IMR-90 (cell line): ENCODE data around the gene SLC1A7. TPM values are rescaled to one million over a fixed set of nuclear protein-coding genes. Genes with fewer than 3 reads are reported as not detected.

Experiments used
- ATAC-seq: fragments of 200-7000 bp; cut with Tn5 transposase; 2 replicates; pipeline ENCODE4 v1.9.1; 2020; ENCODE audit warnings: low read depth, mild to moderate bottlenecking, moderate library complexity
- BruUV-seq: library from RNA; stranded (reverse); fragments of 400-500 nt; replicated peaks from 2 replicates; lab custom pipeline; 2021; lab: Mats Ljungman, UMichigan
- CTCF ChIA-PET: fragments of 300-600 bp; formaldehyde crosslinking; extraction: SDS; loops from one replicate; lab custom pipeline; 2021; ENCODE audit warnings: antibody characterized with exemption; lab: Yijun Ruan, JAX
- POLR2A ChIA-PET: fragments of 300-600 bp; sonication (Branson Sonifier 250); formaldehyde crosslinking; loops from one replicate; lab custom pipeline; 2022; ENCODE audit warnings: antibody characterized with exemption; ENCODE audit not compliant: unreplicated experiment; lab: Charles Lee
- DNase-seq: peaks from one replicate; pipeline ENCODE4 v3.0.0; 2013
- H2AFZ ChIP-seq: replicated peaks from 2 replicates; pipeline ENCODE3; 2013; ENCODE audit warnings: low read length, mild to moderate bottlenecking; ENCODE audit not compliant: poor library complexity
- H2AK5ac ChIP-seq: 2 replicates; pipeline ENCODE4 v1.6.1; 2013; ENCODE audit warnings: low read depth, low read length, inconsistent platforms
- H2AK9ac ChIP-seq: replicated peaks from 2 replicates; pipeline ENCODE3; 2013; ENCODE audit warnings: mild to moderate bottlenecking, low read depth, low read length, moderate library complexity; ENCODE audit not compliant: poor library complexity
- H2BK120ac ChIP-seq: 2 replicates; pipeline ENCODE4 v1.6.1; 2013; ENCODE audit warnings: low read depth, low read length, inconsistent platforms
- H2BK15ac ChIP-seq: 3 replicates; pipeline ENCODE4 v1.6.1; 2013; ENCODE audit warnings: low read depth, low read length, inconsistent platforms
- H2BK20ac ChIP-seq: 2 replicates; pipeline ENCODE4 v1.6.1; 2013; ENCODE audit warnings: low read depth, mild to moderate bottlenecking, inconsistent platforms, low read length, moderate library complexity
- H2BK5ac ChIP-seq: 2 replicates; pipeline ENCODE4 v1.6.1; 2013; ENCODE audit warnings: mild to moderate bottlenecking, low read depth, low read length, inconsistent platforms; ENCODE audit not compliant: poor library complexity, severe bottlenecking
- H3K14ac ChIP-seq: replicated peaks from 2 replicates; pipeline ENCODE4 v1.6.1; 2013; ENCODE audit warnings: low read depth, low read length, inconsistent platforms
- H3K18ac ChIP-seq: 2 replicates; pipeline ENCODE4 v1.6.1; 2013; ENCODE audit warnings: low read depth, low read length, control low read depth
- H3K23ac ChIP-seq: 2 replicates; pipeline ENCODE4 v1.6.1; 2013; ENCODE audit warnings: low read depth, low read length, inconsistent platforms
- H3K27ac ChIP-seq: 2 replicates; pipeline ENCODE4 v1.5.1; 2013; ENCODE audit warnings: mild to moderate bottlenecking, control low read depth, low read length; ENCODE audit not compliant: insufficient read depth
- H3K27me3 ChIP-seq: 2 replicates; pipeline ENCODE4 v1.6.1; 2013; ENCODE audit warnings: low read length; ENCODE audit not compliant: control insufficient read depth, insufficient read depth
- H3K36me3 ChIP-seq: 2 replicates; pipeline ENCODE4 v1.6.1; 2013; ENCODE audit warnings: low read length, mixed read lengths; ENCODE audit not compliant: control insufficient read depth, insufficient read depth
- H3K4ac ChIP-seq: 2 replicates; pipeline ENCODE4 v1.6.1; 2013; ENCODE audit warnings: low read depth, low read length, inconsistent platforms
- H3K4me1 ChIP-seq: 2 replicates; pipeline ENCODE4 v1.6.1; 2013; ENCODE audit warnings: low read length, mixed read lengths; ENCODE audit not compliant: control insufficient read depth, insufficient read depth
- H3K4me2 ChIP-seq: 2 replicates; pipeline ENCODE4 v1.6.1; 2013; ENCODE audit warnings: low read depth, mild to moderate bottlenecking, control low read depth, low read length, moderate library complexity
- H3K4me3 ChIP-seq: 2 replicates; pipeline ENCODE4 v1.5.1; 2013; ENCODE audit warnings: low read depth, mild to moderate bottlenecking, control low read depth, low read length, moderate library complexity; ENCODE audit not compliant: insufficient read depth
- H3K56ac ChIP-seq: 2 replicates; pipeline ENCODE4 v1.6.1; 2013; ENCODE audit warnings: low read length, inconsistent platforms; ENCODE audit not compliant: insufficient read depth; ENCODE audit errors: extremely low read depth
- H3K79me1 ChIP-seq, 2 experiments: 2 replicates each; pipeline ENCODE4 v1.6.1; 2013; ENCODE audit warnings: low read length in 2 of 2, inconsistent platforms in 1 of 2, low read depth in 1 of 2
- H3K9ac ChIP-seq: 2 replicates; pipeline ENCODE4 v1.6.1; 2013; ENCODE audit warnings: low read depth, low read length, control low read depth
- H3K9me1 ChIP-seq: 2 replicates; pipeline ENCODE4 v1.6.1; 2013; ENCODE audit warnings: low read length, inconsistent platforms; ENCODE audit not compliant: insufficient read depth
- H3K9me3 ChIP-seq: 2 replicates; pipeline ENCODE4 v1.6.1; 2013; ENCODE audit warnings: low read length; ENCODE audit not compliant: control insufficient read depth, insufficient read depth
- H4K20me1 ChIP-seq: 2 replicates; pipeline ENCODE4 v1.6.1; 2013; ENCODE audit warnings: low read length, inconsistent platforms; ENCODE audit not compliant: insufficient read depth
- H4K5ac ChIP-seq: 2 replicates; pipeline ENCODE4 v1.6.1; 2013; ENCODE audit warnings: mild to moderate bottlenecking, low read depth, low read length, control low read depth
- H4K8ac ChIP-seq, 2 experiments: 2 replicates each; pipeline ENCODE4 v1.6.1; 2013; ENCODE audit warnings: low read depth in 2 of 2, low read length in 2 of 2, control low read depth in 1 of 2, inconsistent platforms in 1 of 2
- H4K91ac ChIP-seq: 2 replicates; pipeline ENCODE4 v1.6.1; 2013; ENCODE audit warnings: low read depth, low read length, inconsistent platforms; ENCODE audit not compliant: insufficient read depth
- BHLHE40 ChIP-seq: fragments of 150-350 bp; IDR thresholded peaks from 2 replicates; pipeline ENCODE4 v1.6.1; 2016; ENCODE audit warnings: mild to moderate bottlenecking, low read depth, low read length
- CHD1 ChIP-seq: IDR thresholded peaks from 2 replicates; pipeline ENCODE4 v1.6.1; 2012; ENCODE audit warnings: low read depth, low read length, improper control_type of control experiment
- FOS ChIP-seq: fragments of 150-350 bp; IDR thresholded peaks from 2 replicates; pipeline ENCODE4 v1.6.1; 2016; ENCODE audit warnings: low read depth, low read length
- MAFK ChIP-seq: IDR thresholded peaks from 2 replicates; pipeline ENCODE4 v1.6.1; 2012; ENCODE audit warnings: low read depth, low read length, improper control_type of control experiment
- MAZ ChIP-seq: IDR thresholded peaks from 2 replicates; pipeline ENCODE4 v1.6.1; 2012; ENCODE audit warnings: low read depth, mild to moderate bottlenecking, low read length, improper control_type of control experiment, moderate library complexity, borderline replicate concordance
- MXI1 ChIP-seq: IDR thresholded peaks from 2 replicates; pipeline ENCODE4 v1.6.1; 2012; ENCODE audit warnings: low read depth, mild to moderate bottlenecking, low read length, moderate library complexity, borderline replicate concordance
- NFE2L2 ChIP-seq: fragments of 150-350 bp; IDR thresholded peaks from 2 replicates; pipeline ENCODE4 v1.6.1; 2016; ENCODE audit warnings: low read depth, mild to moderate bottlenecking, low read length
- POLR2A ChIP-seq: IDR thresholded peaks from 2 replicates; pipeline ENCODE4 v1.6.1; 2012; ENCODE audit warnings: mild to moderate bottlenecking, low read depth, low read length
- RAD21 ChIP-seq: IDR thresholded peaks from 2 replicates; pipeline ENCODE4 v1.6.1; 2012; ENCODE audit warnings: low read length, improper control_type of control experiment
- RCOR1 ChIP-seq: IDR thresholded peaks from 2 replicates; pipeline ENCODE4 v1.6.1; 2012; ENCODE audit warnings: mild to moderate bottlenecking, low read length, improper control_type of control experiment; ENCODE audit not compliant: insufficient replicate concordance
- RFX5 ChIP-seq: IDR thresholded peaks from 2 replicates; pipeline ENCODE4 v1.8.0; 2012; ENCODE audit warnings: low read depth, mild to moderate bottlenecking, low read length, moderate library complexity
- SMC3 ChIP-seq: fragments of 150-350 bp; IDR thresholded peaks from 2 replicates; pipeline ENCODE4 v1.6.1; 2016; ENCODE audit warnings: low read depth, mild to moderate bottlenecking, antibody characterized with exemption, low read length, moderate library complexity
- WGBS, 2 experiments: methylation state at CpG; one replicate each; pipeline versions ENCODE4 v1.1.5 to v1.1.7; 2013; ENCODE audit warnings: missing lambda C conversion rate in 2 of 2; ENCODE audit not compliant: insufficient read length in 1 of 2; ENCODE audit errors: extremely low coverage in 2 of 2; 5-methylcytosine and 5-hydroxymethylcytosine counted together
- dilution Hi-C: fragments of 300-500 bp; cut with HindIII; formaldehyde crosslinking; loops from one replicate; pipeline ENCODE4 v1.14.3; 2018; ENCODE audit warnings: low sequenced_read_pairs; ENCODE audit not compliant: unreplicated experiment
- in situ Hi-C: fragments of 300-500 bp; cut with MboI; formaldehyde crosslinking; loops from 3 replicates; pipeline ENCODE4 v1.14.3; 2019; ENCODE audit warnings: low sequenced_read_pairs, inconsistent platforms, mixed read lengths
- intact Hi-C: fragments of 100-400 bp; cut with micrococcal nuclease; formaldehyde crosslinking; loops from 2 replicates; pipeline ENCODE4 v1.10.0; 2022
- polyA plus RNA-seq, 3 experiments: library from polyadenylated mRNA; depleted of rRNA; stranded (reverse); fragments of >200 nt; gene quantifications; 2 replicates each; pipeline ENCODE4 v1.2.3, GENCODE V29; 2012; ENCODE audit warnings: low replicate concordance in 1 of 3
- total RNA-seq: library from RNA; depleted of rRNA; stranded (reverse); fragments of >200 nt; gene quantifications from 2 replicates; pipeline ENCODE4 v1.2.3, GENCODE V29; 2012
- TF ChIP-seq, protein P1 (sequence below): conservative IDR thresholded peaks from 2 replicates; pipeline ENCODE4 v1.5.1; 2012; ENCODE audit warnings: mild to moderate bottlenecking, low read depth, low read length, improper control_type of control experiment
- TF ChIP-seq, protein P2 (sequence below): fragments of 150-350 bp; IDR thresholded peaks from 2 replicates; pipeline ENCODE4 v1.6.1; 2016; ENCODE audit warnings: low read depth, mild to moderate bottlenecking, low read length, moderate library complexity, borderline replicate concordance
- TF ChIP-seq, protein P3 (sequence below): fragments of 150-350 bp; IDR thresholded peaks from 2 replicates; pipeline ENCODE4 v1.6.1; 2017; ENCODE audit warnings: mild to moderate bottlenecking, antibody characterized with exemption, low read length, low read depth

Gene SLC1A7
- total and polyA plus RNA-seq, 2 of the 4 experiments (the other 2 are of a cell fraction) = 0.05 TPM; not detected in 1

DNA sequence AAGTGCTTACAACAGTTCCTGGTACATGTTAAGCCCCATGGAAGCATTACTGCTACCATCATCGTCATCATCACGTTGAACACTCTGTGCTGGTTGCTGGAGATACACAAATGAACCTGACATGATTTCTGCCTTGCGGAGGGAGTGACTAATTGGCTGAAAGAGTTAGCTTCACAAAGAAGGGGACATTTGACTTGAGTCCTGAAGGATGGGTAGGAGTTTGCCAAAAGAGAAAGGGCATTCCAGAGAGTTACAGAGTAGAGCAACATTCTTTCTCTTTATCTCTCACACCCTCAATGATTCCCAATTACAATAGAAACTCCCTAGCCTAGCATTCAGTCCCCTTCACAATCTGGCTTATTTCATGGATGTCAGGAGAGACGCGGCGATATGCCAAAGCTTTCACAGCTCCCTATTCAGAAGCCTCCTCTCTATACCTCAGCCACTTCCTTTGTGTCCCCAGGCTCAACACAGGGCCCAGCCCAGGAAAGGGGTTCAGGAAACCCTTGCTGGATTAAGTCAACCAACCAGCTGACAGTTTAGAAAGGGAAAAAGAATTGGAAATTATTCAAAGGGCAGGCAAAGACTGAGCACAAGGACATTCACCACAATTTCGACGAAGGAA, 38.0 kb downstream of the SLC1A7 start:
- dilution Hi-C loops (no loop called here), in situ Hi-C loops (no loop called here), intact Hi-C loops (no loop called here)
- Histone ChIP-seq H2AFZ (no peak overlapping the region), H3K4me3 (no peak overlapping the region), H4K5ac (peak overlapping the region; percentile 57; the same call in 1 of the 2 replicates), H3K14ac (peak overlapping the region; percentile 10; the same call in 1 of the 2 replicates), H3K4ac (peak overlapping the region; percentile 72), H2AK9ac (no peak overlapping the region), H3K9ac (no peak overlapping the region), H3K27me3 (no peaks in the 10 kb centered on the region), H2BK5ac (no peak overlapping the region), H3K4me1 (peaks cover 16% of the 10 kb centered on the region), H4K20me1 (no peaks in the 10 kb centered on the region), H4K8ac (peak overlapping the region in 1 of 2 experiments; percentile 63; a peak in 1 of 4 replicates), H2BK20ac (peak overlapping the region; percentile 82), H2BK15ac (peak overlapping the region; percentile 78; the same call in 2 of the 3 replicates), H4K91ac (peak overlapping the region; percentile 66), H2AK5ac (peak overlapping the region; percentile 92; the same call in 1 of the 2 replicates), H3K27ac (no peak overlapping the region), H3K18ac (peak overlapping the region; percentile 45; the same call in 1 of the 2 replicates), H3K36me3 (no peaks in the 10 kb centered on the region), H3K4me2 (no peak overlapping the region), H3K23ac (0 out of 2 replicates have a peak overlapping the region, but pooled peaks have one; percentile 52), H3K9me3 (no peaks in the 10 kb centered on the region), H3K56ac (no peak overlapping the region), H3K9me1 (peaks cover 23% of the 10 kb centered on the region), H3K79me1 (peaks cover 0 to 6% of the 10 kb centered on the region in 2 experiments; a peak in 1 of 4 replicates), H2BK120ac (peak overlapping the region; percentile 50)
- CTCF ChIA-PET = no interaction called here
- POLR2A ChIA-PET = no interaction called here
- ATAC-seq (no peak), DNase-seq (no peak)
- no peak for TF ChIP-seq MAFK
- TF ChIP-seq, protein P1, sequence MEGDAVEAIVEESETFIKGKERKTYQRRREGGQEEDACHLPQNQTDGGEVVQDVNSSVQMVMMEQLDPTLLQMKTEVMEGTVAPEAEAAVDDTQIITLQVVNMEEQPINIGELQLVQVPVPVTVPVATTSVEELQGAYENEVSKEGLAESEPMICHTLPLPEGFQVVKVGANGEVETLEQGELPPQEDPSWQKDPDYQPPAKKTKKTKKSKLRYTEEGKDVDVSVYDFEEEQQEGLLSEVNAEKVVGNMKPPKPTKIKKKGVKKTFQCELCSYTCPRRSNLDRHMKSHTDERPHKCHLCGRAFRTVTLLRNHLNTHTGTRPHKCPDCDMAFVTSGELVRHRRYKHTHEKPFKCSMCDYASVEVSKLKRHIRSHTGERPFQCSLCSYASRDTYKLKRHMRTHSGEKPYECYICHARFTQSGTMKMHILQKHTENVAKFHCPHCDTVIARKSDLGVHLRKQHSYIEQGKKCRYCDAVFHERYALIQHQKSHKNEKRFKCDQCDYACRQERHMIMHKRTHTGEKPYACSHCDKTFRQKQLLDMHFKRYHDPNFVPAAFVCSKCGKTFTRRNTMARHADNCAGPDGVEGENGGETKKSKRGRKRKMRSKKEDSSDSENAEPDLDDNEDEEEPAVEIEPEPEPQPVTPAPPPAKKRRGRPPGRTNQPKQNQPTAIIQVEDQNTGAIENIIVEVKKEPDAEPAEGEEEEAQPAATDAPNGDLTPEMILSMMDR = no peak
- TF ChIP-seq, protein P2, sequence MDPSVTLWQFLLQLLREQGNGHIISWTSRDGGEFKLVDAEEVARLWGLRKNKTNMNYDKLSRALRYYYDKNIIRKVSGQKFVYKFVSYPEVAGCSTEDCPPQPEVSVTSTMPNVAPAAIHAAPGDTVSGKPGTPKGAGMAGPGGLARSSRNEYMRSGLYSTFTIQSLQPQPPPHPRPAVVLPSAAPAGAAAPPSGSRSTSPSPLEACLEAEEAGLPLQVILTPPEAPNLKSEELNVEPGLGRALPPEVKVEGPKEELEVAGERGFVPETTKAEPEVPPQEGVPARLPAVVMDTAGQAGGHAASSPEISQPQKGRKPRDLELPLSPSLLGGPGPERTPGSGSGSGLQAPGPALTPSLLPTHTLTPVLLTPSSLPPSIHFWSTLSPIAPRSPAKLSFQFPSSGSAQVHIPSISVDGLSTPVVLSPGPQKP = no peak
- TF ChIP-seq RCOR1 = no peak
- no peak for TF ChIP-seq CHD1
- TF ChIP-seq POLR2A = no peak
- TF ChIP-seq MXI1 = no peak
- TF ChIP-seq SMC3 = no peak
- TF ChIP-seq MAZ = no peak
- no peak for TF ChIP-seq FOS
- TF ChIP-seq RFX5 = no peak
- no peak for TF ChIP-seq RAD21
- TF ChIP-seq NFE2L2 = no peak
- no peak for TF ChIP-seq BHLHE40
- TF ChIP-seq, protein P3, sequence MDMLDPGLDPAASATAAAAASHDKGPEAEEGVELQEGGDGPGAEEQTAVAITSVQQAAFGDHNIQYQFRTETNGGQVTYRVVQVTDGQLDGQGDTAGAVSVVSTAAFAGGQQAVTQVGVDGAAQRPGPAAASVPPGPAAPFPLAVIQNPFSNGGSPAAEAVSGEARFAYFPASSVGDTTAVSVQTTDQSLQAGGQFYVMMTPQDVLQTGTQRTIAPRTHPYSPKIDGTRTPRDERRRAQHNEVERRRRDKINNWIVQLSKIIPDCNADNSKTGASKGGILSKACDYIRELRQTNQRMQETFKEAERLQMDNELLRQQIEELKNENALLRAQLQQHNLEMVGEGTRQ = no peak
- BruUV-seq = no TSS peak
- WGBS, 2 experiments = 100% methylated on average over 1 of the region's 8 CpGs; no CpG with 5 or more reads in 1 of the 2 experiments
